RWPE2 (cell line): ENCODE measurements around the gene DTYMK.

Experiments used
- ATAC-seq: fragments of 200-7000 bp; cut with Tn5 transposase; 3 replicates; pipeline ENCODE4 v1.9.1; 2021; ENCODE audit warnings: low read depth
- DNase-seq: peaks from one replicate; pipeline ENCODE4 v3.0.0-alpha.2; 2020; ENCODE audit warnings: low spot score
- H3K27ac ChIP-seq: fragments of 450-650 bp; 2 replicates; pipeline ENCODE4 v1.5.1; 2017; ENCODE audit warnings: mild to moderate bottlenecking; ENCODE audit not compliant: poor library complexity, severe bottlenecking
- H3K27me3 ChIP-seq: fragments of 250-450 bp; sonication (Bioruptor Pico); 2 replicates; pipeline ENCODE4 v1.5.1; 2021; ENCODE audit warnings: mild to moderate bottlenecking, moderate library complexity; ENCODE audit not compliant: insufficient read depth, poor library complexity, severe bottlenecking
- H3K36me3 ChIP-seq: fragments of 250-450 bp; sonication (Bioruptor Pico); 2 replicates; pipeline ENCODE4 v1.5.1; 2020; ENCODE audit warnings: low read depth, mild to moderate bottlenecking, moderate library complexity
- H3K4me1 ChIP-seq: fragments of 250-450 bp; sonication (Bioruptor Pico); 2 replicates; pipeline ENCODE4 v1.5.1; 2021; ENCODE audit warnings: mild to moderate bottlenecking, moderate library complexity; ENCODE audit not compliant: insufficient read depth, poor library complexity, severe bottlenecking
- H3K4me3 ChIP-seq: fragments of 250-450 bp; sonication (Bioruptor Pico); 2 replicates; pipeline ENCODE4 v1.5.1; 2021; ENCODE audit warnings: mild to moderate bottlenecking, moderate library complexity; ENCODE audit not compliant: severe bottlenecking
- H3K9me3 ChIP-seq: fragments of 250-450 bp; sonication (Bioruptor Pico); 2 replicates; pipeline ENCODE4 v1.5.1; 2021; ENCODE audit warnings: mild to moderate bottlenecking, moderate library complexity; ENCODE audit not compliant: severe bottlenecking
- CTCF ChIP-seq: fragments of 450-650 bp; IDR thresholded peaks from one replicate; pipeline ENCODE4 v1.5.1; 2017; ENCODE audit warnings: mild to moderate bottlenecking, moderate library complexity; ENCODE audit not compliant: poor library complexity, severe bottlenecking

Gene DTYMK

DNA sequence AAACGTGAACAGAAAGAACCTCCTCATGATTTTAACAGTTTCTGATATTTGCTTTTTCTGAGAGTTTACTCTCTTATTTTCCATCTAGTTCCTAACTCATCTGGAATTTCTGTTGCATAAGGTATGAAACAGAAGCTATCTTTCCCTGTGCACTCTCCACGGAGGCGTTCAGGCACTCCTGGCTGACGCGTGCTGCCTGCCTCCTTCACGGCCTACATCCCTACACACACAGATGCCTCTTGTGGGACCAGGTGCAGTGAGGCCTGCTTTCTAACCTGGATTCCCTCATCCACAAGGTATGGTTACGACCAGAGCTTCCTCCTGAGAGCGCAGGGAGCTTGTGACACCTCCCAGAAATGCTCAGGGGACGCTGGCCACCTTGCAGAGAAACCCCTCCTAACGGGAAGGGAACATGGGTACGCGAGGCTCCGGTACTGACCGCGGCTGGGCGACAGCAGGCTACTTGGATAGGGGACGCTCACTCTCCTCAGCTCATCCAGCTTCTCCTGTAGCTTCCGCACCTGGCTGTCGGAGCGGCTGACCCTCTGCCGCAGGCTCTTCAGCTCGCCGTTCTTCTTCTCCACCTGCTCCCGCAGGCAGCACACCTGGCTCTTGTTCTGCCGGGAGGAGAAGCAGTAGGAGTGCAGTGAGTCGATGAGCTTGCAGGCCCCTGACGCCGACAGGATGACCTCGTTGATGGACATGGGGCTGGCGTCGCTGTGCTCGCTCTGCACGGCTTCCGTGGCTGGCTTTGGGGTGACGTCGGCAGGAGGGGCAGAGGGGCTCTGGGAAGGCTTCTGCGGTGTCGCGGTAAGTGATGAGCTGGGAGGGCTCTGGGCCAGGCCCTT is 53.9 kb downstream of the DTYMK start:
- Histone ChIP-seq H3K4me1 (peaks cover 3% of the 10 kb centered on the region), H3K27ac (no peak overlapping the region), H3K36me3 (peaks cover 46% of the 10 kb centered on the region), H3K27me3 (no peaks in the 10 kb centered on the region), H3K4me3 (no peak overlapping the region), H3K9me3 (no peaks in the 10 kb centered on the region)
- no peak for TF ChIP-seq CTCF
- ATAC-seq (no peak), DNase-seq (no peak)

DNA sequence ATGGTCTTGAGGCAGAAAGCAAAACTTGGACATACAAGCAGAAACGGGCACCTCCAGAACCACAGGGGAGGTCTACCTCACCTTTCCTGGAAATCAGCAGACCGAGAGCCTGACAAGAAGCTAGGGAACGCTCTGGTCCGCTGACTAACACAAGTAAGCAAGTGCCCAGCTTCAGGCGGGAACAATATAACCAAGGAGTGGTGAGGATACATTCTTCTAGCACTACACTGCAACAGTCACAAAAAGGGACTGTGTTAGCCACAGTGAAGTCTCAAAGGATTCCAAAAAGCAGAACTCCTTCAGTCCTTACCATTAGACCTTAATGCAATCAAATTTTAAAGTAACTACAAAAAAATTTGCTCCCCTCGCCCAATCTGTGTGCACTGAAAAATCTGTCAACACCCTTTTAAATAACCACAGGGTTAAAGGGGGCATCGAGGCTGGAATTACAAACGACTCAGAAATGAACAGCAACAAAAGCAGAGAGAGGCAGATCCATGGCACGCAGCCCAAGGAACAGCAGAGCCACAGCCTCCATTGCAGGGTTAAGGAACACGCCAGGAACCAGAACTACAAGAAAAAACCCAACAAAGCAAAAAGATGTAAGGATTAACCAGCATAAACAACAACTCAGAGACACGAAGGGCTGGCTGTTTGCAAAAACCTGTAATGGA is 56.7 kb downstream of the DTYMK start:
- peaks cover 56% of the 10 kb centered on the region for H3K36me3 ChIP-seq
- TF ChIP-seq CTCF: no peak
- ATAC-seq: no peak
- no peaks in the 10 kb centered on the region for H3K9me3 ChIP-seq
- no peaks in the 10 kb centered on the region for H3K27me3 ChIP-seq
- DNase-seq: no peak
- no peak overlapping the region for H3K27ac ChIP-seq
- no peaks in the 10 kb centered on the region for H3K4me1 ChIP-seq
- no peak overlapping the region for H3K4me3 ChIP-seq

GRCh38 chr2:241627675-241628074 is 58.9 kb downstream of the DTYMK start:
- H3K9me3 ChIP-seq: no peaks in the 10 kb centered on the region
- H3K4me1 ChIP-seq: no peaks in the 10 kb centered on the region
- H3K27ac ChIP-seq: no peak overlapping the region
- TF ChIP-seq CTCF: no peak
- H3K4me3 ChIP-seq: no peak overlapping the region
- H3K27me3 ChIP-seq: no peaks in the 10 kb centered on the region
- ATAC-seq: no peak
- no peak for DNase-seq
- H3K36me3 ChIP-seq: peaks cover 42% of the 10 kb centered on the region
